ENCODE measurements around the gene STX2.

- no peak for TF ChIP-seq POLR2AphosphoS5 (IDR thresholded peaks at IDR 0.05)
- no peak for TF ChIP-seq CTCF (IDR thresholded peaks at IDR 0.05)
- TF ChIP-seq POLR2A (IDR thresholded peaks at IDR 0.05) = no peak
- no peak for TF ChIP-seq EP300 (IDR thresholded peaks at IDR 0.05; ENCODE audit: low read depth)
Observed at GRCh38 chr12:130876758-130877157, 37.7 kb upstream of the STX2 start.
